T1000 (cell line): Measurements from ENCODE around the gene BTBD6.
"Not testable (repeated sequence)": the region's sequence is repeated elsewhere in the genome, so short reads cannot be mapped to it uniquely, and the experiment has no call there.

Experiments used
- DNase-seq: peaks from one replicate; lab custom pipeline; 2025; ENCODE audit warnings: mixed read lengths; lab: John Stamatoyannopoulos, UW

BTBD6 gene

GRCh38 chr14:105294142-105294597 is 45.8 kb downstream of the BTBD6 start:
- no peak for DNase-seq

DNA sequence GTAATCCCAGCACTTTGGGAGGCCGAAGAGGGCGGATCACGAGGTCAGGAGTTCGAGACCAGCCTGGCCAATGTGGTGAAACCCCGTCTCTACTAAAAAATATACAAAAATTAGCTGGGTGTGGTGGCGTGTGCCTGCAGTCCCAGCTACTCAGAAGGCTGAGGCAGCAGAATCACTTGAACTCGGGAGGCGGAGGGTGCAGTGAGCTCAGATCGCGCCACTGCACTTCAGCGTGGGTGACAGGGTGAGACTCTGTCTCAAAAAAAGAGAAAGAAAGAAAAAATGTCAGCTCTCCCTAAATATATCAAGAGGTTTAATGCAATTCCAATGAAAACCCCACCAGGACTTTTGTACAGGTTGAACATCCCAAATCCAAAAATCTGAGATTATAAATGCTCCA is 49.0 kb downstream of the BTBD6 start:
- not testable (repeated sequence) for DNase-seq

DNA sequence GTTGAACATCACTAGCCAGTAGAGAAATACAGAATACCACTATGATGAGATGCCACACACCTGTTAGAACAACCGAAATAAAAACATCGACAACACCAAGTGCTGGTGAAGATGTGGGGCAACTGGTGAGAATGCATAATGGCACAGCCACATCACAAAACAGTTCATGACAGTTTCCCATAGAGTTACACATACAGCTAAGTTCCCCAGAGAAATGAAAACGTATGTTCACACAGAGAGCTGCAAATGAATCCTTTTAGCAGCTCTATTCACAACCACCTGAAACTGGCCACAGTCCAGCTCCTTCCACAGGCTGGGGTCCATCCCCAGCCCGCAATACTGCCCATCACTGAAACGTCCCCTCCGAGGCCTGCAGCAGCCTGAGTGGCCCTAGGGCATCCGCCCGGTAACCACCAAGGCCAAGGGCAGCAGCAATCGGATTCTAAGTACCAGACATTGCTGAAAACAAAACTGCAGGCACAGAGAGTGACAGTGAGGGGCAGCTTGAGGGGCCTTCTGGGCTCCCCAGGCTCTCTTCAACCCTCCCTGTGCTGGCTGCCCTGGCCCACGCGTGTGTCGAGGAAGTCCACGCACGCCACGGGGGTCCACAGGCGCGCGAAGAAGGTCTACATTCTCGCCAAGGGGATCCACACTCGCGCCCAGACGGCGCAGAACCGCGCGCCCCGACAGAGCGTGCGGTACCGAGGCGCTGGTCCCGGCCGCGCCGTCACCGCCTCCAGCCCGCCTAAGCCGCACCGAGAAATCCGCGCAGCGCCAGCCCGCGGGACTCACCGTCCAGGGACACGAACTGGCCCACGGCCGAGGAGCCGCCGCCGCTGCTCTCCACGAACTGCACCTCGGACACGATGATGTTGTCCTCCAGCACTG is 51.6 kb downstream of the BTBD6 start:
- DNase-seq: no peak
